Left renal cortex interstitium (tissue), 4 donors: ENCODE data around the gene NMRK1. TPM values are rescaled to one million over a fixed set of nuclear protein-coding genes. Genes with fewer than 3 reads are reported as not detected.

Experiments used
- polyA plus RNA-seq, 4 donors: library from polyadenylated mRNA; unstranded; fragments of 120-200 nt; gene quantifications; one replicate each; pipeline ENCODE4 v1.2.1, GENCODE V29; 2013; ENCODE audit not compliant: insufficient read length in 4 of 4

Gene NMRK1
- polyA plus RNA-seq, 4 donors, result 13.5 to 30.0 (median 22.3) TPM

Other genes starting within 250 kb of the NMRK1 start
- gene TRPM6, start 200.2 kb downstream of the NMRK1 start, polyA plus RNA-seq, result 1 to 10 TPM in 2 of 4 donors, under 1 TPM in 2; 0.85 to 1.3 (median 1.0) TPM
- gene C9orf40, start 135.2 kb downstream of the NMRK1 start, polyA plus RNA-seq, result 1 to 10 TPM; 5.2 to 7.1 (median 6.7) TPM
- 10 to 100 TPM; 17.6 to 24.5 (median 18.3) TPM for gene CARNMT1, start 59.9 kb downstream of the NMRK1 start, polyA plus RNA-seq
- gene OSTF1, start 359 bp upstream of the NMRK1 start, polyA plus RNA-seq, result 10 to 100 TPM; 21.1 to 31.6 (median 27.9) TPM